Activated T-cell treated with anti-CD3 and anti-CD28 coated beads, Interleukin-2, amount 50 U/mL, for 4 hours (primary cell): ENCODE data around the gene VAV2. TPM values are rescaled to one million over a fixed set of nuclear protein-coding genes. Genes with fewer than 3 reads are reported as not detected.

Experiments
- ATAC-seq, 2 donors: fragments of 200-7000 bp; cut with Tn5 transposase; one replicate each; pipeline ENCODE4 v1.10.0; 2021
- DNase-seq: peaks from one replicate; pipeline ENCODE4 v3.0.0-alpha.2; 2020
- H3K27me3 Mint-ChIP-seq: one replicate; pipeline ENCODE4 v1.8.0; 2021; ENCODE audit warnings: low read depth, mixed read lengths
- H3K36me3 Mint-ChIP-seq: one replicate; pipeline ENCODE4 v1.8.0; 2022; ENCODE audit warnings: mixed read lengths; ENCODE audit not compliant: insufficient read depth
- H3K4me1 Mint-ChIP-seq: one replicate; pipeline ENCODE4 v1.8.0; 2021; ENCODE audit warnings: low read depth, mixed read lengths
- H3K4me3 Mint-ChIP-seq: one replicate; pipeline ENCODE4 v1.8.0; 2021; ENCODE audit warnings: mild to moderate bottlenecking, moderate library complexity, mixed read lengths
- H3K9me3 Mint-ChIP-seq: one replicate; pipeline ENCODE4 v1.8.0; 2021; ENCODE audit warnings: mixed read lengths
- total RNA-seq, 3 donors: library from RNA; stranded (reverse); gene quantifications; one replicate each; pipeline ENCODE4 v1.2.1, GENCODE V29; 2021

The VAV2 gene
- total RNA-seq, 3 donors from 2014 or later, result 2.7 to 3.7 (median 3.2) TPM

DNA sequence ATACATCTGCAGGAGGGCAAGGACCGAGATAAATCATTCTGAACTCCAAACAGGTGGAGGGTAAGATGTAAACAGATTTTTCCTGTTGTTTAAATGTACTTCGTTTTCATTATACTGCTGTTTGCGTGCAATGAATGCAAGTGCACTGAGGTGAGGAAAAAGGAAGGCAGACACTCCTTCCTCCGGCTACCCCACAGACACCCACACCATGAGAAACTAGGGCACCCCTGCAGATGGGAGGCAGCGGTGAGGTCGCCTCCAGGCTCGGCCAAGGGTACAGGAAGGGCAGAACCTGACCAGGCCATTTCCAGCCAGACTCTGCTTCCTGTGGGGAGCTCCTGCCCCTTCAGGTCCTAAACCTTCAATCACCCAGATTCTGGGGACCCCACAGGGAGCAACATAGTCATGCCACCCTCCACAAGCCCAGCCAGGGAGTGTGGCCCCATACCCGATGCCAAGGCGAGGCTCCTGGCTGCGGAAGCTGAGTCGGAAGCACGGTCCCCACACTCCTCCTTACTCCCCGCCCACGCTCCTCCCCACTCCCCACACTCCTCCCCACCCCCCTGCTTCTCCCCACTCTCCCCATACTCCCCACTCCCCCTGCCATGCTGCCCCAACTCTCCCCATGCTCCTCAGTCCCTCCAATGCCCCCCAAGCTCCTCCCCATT lies 37.1 kb downstream of the VAV2 start:
- peak; percentile 13 for DNase-seq
- Mint-ChIP-seq H3K4me3 (peak overlapping the region; percentile 39), H3K4me1 (peaks cover 23% of the 10 kb centered on the region), H3K27me3 (no peaks in the 10 kb centered on the region), H3K9me3 (no peaks in the 10 kb centered on the region), H3K36me3 (no peaks in the 10 kb centered on the region)
- peak; percentile 37 to 44 for ATAC-seq

DNA sequence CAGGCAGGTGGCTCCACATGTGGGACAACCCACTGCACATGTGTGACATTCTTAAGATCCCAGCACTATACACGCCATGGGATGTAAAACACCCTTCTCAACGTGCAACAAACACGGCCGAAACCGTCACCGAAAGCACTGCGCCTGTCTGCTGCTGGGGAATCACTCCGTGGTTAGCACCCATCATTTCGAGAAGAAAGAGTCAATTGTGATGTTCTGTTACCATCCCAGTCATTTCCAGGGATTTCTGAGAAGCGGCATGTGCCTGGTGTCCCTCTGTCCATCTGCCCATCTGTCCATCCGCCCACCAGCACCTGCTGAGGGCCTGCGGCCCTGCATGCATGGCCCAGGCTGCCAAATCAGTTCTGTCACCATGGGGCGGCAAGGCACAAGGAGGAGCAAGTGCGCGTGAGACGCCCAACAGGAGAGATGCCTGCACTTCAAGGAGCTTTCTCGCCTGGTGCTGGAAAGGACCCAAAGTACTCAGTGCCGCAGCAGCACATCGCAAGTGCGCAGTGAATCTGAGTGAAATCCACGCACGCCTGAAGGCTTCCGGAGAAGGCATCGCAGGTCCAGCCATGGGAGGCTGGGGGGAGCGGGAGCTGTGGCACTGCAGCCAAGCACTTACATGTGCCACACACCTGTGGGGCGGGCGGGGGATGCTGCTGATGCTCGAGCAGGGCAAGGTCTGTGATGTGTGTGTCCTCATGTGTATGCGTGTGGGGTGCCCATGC lies 38.0 kb downstream of the VAV2 start:
- Mint-ChIP-seq H3K9me3 (no peaks in the 10 kb centered on the region), H3K4me1 (peaks cover 23% of the 10 kb centered on the region), H3K4me3 (peak overlapping the region; percentile 39), H3K36me3 (no peaks in the 10 kb centered on the region), H3K27me3 (no peaks in the 10 kb centered on the region)
- DNase-seq (no peak), ATAC-seq (no peak)

DNA sequence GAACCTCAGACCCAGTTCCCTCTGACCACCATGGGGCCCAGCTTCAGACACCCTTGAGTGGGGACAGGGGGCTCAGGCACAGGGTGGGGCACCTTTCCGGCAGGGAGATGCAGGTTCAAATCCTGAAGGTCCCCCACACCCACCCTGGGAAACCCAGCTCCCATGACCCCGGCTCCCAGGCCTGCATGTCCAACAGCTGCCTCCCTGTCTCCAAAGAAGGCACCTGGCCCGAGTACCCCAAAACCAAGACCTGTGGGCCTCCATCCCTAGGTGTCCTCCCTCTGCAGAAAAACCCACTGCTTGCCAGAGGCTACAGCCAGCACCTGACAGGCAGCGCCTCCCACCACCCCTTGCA lies 38.5 kb downstream of the VAV2 start:
- ATAC-seq (no peak), DNase-seq (no peak)
- H3K27me3 Mint-ChIP-seq, result no peaks in the 10 kb centered on the region
- H3K4me3 Mint-ChIP-seq, result no peak overlapping the region
- H3K4me1 Mint-ChIP-seq, result peaks cover 23% of the 10 kb centered on the region
- H3K9me3 Mint-ChIP-seq, result no peaks in the 10 kb centered on the region
- no peaks in the 10 kb centered on the region for H3K36me3 Mint-ChIP-seq

DNA sequence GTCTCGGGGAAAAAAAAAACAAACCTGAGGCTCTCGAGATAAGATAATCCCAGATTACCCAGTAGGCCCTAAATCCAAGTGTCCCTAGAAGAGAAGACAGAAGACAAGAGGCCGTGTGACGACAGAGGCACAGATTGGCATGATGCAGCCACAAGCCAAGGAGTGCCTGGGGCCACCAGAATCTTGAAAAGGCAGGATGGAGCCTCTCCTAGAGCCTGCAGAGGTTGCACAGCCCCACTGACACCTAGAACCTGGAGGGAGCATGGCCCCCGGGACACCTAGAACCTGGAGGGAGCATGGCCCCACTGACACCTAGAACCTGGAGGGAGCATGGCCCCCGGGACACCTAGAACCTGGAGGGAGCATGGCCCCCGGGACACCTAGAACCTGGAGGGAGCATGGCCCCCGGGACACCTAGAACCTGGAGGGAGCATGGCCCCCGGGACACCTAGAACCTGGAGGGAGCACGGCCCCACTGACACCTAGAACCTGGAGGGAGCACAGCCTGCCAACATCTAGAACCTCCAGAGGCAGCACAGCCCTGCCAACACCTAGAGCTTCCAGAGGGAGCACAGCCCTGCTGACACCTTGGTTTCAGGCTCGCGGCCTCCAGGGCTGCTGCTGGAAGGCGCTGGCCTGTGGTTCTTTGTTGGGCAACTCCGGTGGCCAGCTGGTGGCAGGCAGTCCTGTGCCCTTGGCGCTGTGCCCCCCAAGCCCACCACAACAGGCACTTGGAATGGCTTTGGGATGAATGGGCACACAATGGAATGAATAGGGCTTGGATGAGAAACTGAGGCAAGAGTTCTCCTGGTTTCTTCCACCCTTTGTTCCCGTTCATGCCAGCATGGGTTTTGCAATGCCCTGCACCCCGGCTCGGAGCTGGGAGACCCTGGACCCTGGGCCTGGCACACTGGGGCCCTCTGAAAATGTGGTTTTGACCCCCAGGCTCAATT lies 39.2 kb downstream of the VAV2 start:
- no peak for ATAC-seq
- Mint-ChIP-seq H3K27me3 (no peaks in the 10 kb centered on the region), H3K4me1 (peaks cover 23% of the 10 kb centered on the region), H3K9me3 (no peaks in the 10 kb centered on the region), H3K4me3 (no peak overlapping the region), H3K36me3 (no peaks in the 10 kb centered on the region)
- no peak for DNase-seq

DNA sequence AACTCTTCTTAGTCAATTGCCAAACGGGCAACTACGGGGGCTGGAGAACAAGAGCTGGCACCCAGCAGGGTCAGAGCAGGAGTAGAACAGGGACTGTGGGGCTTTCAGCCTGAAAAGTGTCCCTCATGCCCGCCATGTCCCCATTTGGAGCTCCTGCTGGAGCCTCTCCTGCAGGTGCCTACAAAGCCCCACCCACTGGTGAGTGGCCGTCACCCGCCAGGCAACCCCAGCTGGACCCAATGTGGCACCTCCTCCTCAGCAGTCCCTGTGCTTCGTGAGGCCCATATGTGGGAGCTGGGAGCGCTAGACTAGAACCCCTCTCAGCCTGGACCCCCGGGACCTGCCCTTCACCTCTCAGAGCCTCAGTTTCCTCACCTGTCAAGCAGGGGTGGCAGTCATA lies 40.9 kb downstream of the VAV2 start:
- ATAC-seq, result no peak
- H3K4me1 Mint-ChIP-seq, result peaks cover 14% of the 10 kb centered on the region
- no peak overlapping the region for H3K4me3 Mint-ChIP-seq
- no peaks in the 10 kb centered on the region for H3K27me3 Mint-ChIP-seq
- no peak for DNase-seq
- H3K9me3 Mint-ChIP-seq, result no peaks in the 10 kb centered on the region
- no peaks in the 10 kb centered on the region for H3K36me3 Mint-ChIP-seq

DNA sequence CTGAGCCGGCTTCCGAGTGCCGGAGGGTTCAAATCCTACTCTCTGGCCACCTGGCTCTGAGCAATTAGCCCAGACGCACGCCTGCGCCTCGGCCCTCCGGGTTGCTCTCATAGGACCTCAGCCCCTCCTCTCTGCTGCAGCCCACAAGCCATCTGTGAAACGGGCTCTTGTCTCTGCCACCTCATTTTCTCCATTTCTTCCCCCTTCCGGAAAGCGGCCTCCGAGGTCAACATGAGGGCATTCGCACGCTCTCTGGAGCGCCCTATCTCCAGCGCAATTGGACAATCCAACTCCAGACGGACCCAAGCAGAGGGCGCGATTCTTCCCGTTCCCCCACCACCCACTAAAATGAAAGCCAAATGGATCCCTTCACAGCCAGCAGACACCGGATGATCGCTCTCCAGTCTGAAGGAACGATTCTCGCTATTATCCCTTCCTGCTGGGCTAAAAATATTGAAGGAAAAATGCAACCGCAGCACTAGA lies 41.5 kb downstream of the VAV2 start:
- Mint-ChIP-seq H3K4me3 (no peak overlapping the region), H3K36me3 (no peaks in the 10 kb centered on the region), H3K9me3 (no peaks in the 10 kb centered on the region), H3K27me3 (no peaks in the 10 kb centered on the region), H3K4me1 (peaks cover 14% of the 10 kb centered on the region)
- DNase-seq (no peak), ATAC-seq (no peak)

DNA sequence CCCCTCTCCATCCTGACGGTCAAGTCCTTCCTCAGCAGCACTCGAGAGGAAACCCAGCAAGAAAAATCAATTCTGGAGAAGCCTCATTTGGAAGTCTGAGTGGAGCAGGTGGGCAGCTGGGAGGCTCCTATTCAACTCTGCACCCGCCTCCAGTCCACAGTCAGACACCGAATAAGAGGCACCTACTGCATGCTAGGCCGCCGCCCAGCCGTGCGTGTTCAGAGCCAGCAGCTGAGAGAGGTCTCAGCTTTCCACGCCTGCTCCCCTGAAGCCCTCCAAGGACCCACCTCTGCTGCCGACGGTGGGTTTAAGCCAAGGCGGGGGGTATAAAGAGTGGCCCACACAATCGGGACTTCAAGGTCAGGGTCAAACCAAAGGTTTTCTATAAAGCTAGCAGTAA lies 41.9 kb downstream of the VAV2 start:
- DNase-seq (no peak), ATAC-seq (no peak)
- H3K4me3 Mint-ChIP-seq, result no peak overlapping the region
- H3K27me3 Mint-ChIP-seq, result no peaks in the 10 kb centered on the region
- H3K36me3 Mint-ChIP-seq, result no peaks in the 10 kb centered on the region
- no peaks in the 10 kb centered on the region for H3K9me3 Mint-ChIP-seq
- peaks cover 14% of the 10 kb centered on the region for H3K4me1 Mint-ChIP-seq

DNA sequence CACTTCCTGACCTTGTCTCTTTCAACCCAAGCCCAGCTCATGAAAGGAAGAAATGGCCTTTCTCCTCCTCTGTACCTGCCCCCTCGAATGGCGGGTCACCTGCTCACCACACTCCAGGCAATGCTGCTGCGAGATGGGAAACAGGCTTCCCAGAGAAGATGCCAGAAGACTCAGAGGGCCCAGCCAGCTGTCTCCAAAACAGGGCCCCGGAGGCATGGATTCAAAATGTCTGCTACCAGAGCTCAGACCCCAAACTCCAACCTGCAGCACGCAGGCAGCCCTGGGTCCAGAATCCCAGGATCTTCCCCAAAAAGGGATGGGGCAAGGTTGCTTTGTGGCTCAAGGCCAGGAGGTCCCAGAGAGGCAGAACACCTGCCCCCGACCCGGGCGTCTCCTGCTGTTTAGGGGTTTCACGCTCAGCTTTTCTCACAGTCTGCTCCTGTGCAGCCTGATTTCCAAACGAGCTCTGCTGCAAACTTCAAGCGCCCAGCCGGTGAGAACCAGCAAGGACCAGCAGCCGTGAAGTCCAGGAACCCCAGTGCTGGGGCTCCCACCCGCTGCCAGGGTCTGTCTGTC lies 42.5 kb downstream of the VAV2 start:
- no peaks in the 10 kb centered on the region for H3K27me3 Mint-ChIP-seq
- DNase-seq, result no peak
- peaks cover 9% of the 10 kb centered on the region for H3K4me1 Mint-ChIP-seq
- no peaks in the 10 kb centered on the region for H3K36me3 Mint-ChIP-seq
- ATAC-seq, result no peak
- H3K4me3 Mint-ChIP-seq, result no peak overlapping the region
- no peaks in the 10 kb centered on the region for H3K9me3 Mint-ChIP-seq

DNA sequence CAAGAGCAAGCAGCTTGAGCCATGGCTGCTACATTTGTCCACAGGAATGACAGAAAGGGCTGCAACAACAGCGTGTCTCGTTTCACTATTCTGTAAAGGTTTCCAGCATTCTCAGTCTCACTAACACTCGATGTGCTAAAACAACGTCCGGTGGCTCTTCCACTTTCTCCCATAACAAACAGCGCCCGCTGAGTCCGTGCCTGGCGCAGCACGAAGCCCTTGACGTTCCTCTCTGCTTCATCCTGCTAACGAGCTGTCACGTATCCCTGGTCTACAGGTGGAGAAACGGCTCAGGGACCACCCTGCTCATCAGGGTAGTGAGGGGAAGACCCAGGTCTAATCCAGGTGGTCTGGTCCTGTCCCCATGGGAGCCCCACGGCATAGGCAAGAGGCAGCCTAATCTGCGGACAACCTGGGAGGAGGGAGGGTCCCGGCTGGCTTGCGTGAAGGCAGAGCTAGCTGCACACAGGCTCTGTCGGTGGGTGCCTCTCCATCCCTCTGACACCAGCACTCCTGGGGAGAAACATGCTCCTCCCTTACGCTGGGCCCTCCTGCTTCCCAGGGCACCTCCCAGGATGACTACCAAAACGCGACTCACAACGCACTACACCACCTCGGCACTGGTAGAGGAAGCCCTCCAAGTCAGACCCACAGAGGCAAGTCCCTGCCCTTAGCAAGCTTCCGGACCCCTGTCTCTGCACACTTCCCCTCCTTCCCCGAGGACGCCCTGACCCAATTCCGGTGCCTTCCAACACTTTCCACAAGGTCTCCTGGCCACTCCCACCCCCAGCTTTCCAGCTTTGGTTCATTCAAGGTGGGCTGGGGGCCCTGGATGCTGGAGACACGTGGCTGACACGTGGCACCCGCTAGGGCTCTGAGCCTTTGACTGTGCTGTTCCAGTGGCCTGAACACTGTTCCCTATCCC lies 43.3 kb downstream of the VAV2 start:
- H3K4me3 Mint-ChIP-seq, result no peak overlapping the region

DNA sequence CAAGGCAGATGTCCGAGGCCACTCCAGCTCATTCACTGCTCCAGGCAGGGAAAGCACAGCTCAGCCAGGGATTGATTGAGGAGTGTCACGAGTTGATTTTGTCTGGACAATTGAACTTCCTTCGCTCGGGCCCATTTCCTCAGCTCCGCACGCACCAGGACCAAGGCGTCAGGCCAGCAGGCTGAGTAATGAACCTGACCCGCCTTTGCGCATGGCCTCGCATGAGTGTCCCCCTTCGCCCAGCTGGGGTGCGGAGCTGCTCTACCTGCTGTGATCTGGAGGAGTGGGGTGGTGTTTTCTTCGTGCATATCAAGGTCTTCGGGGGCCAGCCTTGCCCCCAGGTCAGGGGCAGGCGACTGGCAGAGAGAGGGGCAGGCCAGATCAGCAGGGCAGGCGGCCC lies 44.0 kb downstream of the VAV2 start:
- Mint-ChIP-seq H3K36me3 (no peaks in the 10 kb centered on the region), H3K4me3 (no peak overlapping the region), H3K9me3 (no peaks in the 10 kb centered on the region), H3K27me3 (no peaks in the 10 kb centered on the region), H3K4me1 (no peaks in the 10 kb centered on the region)
- ATAC-seq (no peak), DNase-seq (no peak)

More for the DNA sequence above, 43.3 kb downstream of the VAV2 start:
- no peaks in the 10 kb centered on the region for H3K27me3 Mint-ChIP-seq
- ATAC-seq (no peak), DNase-seq (no peak)
- H3K4me1 Mint-ChIP-seq, result peaks cover 2% of the 10 kb centered on the region
- H3K9me3 Mint-ChIP-seq, result no peaks in the 10 kb centered on the region
- H3K36me3 Mint-ChIP-seq, result no peaks in the 10 kb centered on the region

DNA sequence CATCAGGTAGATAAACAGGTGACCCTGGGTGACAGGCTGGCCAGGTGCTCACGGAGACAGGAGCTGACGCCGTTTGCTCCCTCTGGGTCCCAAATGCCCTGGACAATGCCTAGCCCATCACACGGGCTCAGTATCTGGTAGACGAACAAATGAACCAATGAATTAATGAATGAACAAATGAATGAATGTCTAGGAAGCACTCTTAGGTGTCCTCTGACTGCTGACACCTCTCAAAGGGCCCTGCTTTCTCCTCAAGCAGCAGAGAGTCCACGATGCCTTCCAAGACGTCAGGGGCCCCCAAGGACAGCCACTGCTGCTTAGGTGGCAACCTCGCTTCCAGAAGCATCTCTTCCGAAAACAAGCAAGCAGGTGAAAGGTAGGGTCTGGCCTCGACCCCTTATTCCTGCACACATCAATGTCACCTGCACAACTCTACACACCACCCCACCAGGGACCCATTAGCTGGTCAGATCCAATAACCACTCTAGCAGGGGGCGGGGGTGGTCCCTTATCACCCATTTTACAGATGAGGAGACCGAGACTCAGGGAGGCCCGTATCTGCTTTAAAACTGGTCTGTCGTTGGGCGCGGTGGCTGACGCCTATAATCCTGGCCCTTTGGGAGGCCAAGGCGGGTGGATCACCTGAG lies 45.2 kb downstream of the VAV2 start:
- Mint-ChIP-seq H3K4me1 (no peaks in the 10 kb centered on the region), H3K36me3 (no peaks in the 10 kb centered on the region), H3K9me3 (no peaks in the 10 kb centered on the region), H3K27me3 (no peaks in the 10 kb centered on the region), H3K4me3 (no peak overlapping the region)
- ATAC-seq (no peak), DNase-seq (no peak)

DNA sequence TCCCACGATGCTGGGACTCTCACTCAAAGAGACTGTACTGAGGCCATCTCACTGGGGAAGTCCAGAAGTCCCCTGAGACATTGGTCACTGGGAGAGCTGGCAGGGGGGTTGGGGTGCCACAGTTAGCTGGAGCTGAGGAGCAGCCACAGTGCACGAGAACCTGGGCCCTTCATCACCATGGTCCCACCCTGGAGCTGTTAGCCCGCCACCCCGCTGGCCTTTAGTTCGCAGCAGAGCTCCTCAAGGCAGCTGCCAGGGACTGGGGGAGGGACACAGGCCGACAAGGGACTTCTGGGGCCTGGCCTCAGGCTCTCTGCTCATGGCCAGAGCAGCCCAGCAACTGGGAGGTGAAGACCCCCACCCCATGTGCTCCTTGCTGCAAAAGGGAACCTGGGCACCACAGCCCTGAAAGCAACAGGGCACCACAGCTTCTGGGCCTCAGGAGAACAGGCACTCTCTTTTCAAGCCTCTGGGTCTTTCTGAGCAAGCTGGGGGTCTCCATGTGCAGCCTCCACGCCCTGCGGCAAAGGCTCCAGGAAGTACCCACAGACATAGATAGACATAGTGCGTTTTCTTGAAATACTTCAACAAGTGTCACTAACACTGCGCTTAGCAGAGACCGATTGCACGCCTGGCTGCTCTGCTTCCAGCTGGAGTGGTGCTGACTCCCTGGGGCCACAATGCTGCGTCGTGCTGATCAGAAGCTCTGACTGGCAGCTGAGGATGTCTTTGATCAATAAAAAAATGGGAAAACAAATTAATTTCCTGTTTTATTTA lies 46.0 kb downstream of the VAV2 start:
- Mint-ChIP-seq H3K27me3 (no peaks in the 10 kb centered on the region), H3K4me3 (peak overlapping the region; percentile 33), H3K4me1 (no peaks in the 10 kb centered on the region), H3K36me3 (no peaks in the 10 kb centered on the region), H3K9me3 (no peaks in the 10 kb centered on the region)
- ATAC-seq (no peak), DNase-seq (no peak)
